K562 treated with DMSO at 1 percent for 12 hours (cell line): Measurements from ENCODE around the gene GOLGA8J. TPM values are rescaled to one million over a fixed set of nuclear protein-coding genes. Genes with fewer than 3 reads are reported as not detected.

ENCODE experiments used
- total RNA-seq: library from RNA; unstranded; fragments of 300-600 nt; gene quantifications from 2 replicates; pipeline ENCODE4 v1.2.3, GENCODE V29; 2022; ENCODE audit not compliant: insufficient read depth

Gene GOLGA8J, protein sequence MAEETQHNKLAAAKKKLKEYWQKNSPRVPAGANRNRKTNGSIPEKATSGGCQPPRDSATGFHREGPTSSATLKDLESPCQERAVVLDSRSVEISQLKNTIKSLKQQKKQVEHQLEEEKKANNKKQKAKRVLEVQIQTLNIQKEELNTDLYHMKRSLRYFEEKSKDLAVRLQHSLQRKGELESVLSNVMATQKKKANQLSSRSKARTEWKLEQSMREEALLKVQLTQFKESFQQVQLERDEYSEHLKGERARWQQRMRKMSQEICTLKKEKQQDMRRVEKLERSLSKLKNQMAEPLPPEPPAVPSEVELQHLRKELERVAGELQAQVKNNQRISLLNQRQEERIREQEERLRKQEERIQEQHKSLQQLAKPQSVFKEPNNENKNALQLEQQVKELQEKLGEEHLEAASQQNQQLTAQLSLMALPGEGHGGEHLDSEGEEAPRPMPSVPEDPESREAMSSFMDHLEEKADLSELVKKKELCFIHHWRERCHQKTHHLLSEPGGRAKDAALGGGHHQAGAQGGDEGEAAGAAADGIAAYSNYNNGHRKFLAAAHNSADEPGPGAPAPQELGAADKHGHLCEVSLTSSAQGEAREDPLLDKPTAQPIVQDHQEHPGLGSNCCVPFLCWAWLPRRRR
- not detected in 2 replicates for total RNA-seq

DNA sequence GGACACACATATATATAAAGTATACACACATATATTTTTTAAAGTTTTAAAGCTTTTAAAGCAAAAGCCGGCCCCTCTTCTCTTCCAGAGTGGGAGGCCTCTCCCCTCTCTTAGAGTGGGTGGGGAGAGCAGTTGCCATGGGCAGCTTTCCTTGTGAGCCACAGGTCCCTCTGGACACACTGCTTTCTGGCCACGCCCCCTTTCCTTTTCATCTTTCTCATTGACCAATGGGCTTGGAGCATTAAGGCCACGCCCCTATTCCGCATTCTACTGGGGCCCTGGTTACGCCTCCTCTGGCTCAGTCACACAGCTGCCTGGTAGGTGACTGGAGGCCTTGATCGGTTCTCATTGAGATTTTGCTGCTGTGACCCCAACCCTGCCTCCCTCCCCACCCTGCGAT lies at the start of gene GOLGA8J:
GOLGA8J (plus strand) TSS at position 301 of the 400 bp plus-strand sequence; CDS start at position 399, 98 bp downstream.

DNA sequence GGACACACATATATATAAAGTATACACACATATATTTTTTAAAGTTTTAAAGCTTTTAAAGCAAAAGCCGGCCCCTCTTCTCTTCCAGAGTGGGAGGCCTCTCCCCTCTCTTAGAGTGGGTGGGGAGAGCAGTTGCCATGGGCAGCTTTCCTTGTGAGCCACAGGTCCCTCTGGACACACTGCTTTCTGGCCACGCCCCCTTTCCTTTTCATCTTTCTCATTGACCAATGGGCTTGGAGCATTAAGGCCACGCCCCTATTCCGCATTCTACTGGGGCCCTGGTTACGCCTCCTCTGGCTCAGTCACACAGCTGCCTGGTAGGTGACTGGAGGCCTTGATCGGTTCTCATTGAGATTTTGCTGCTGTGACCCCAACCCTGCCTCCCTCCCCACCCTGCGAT lies 52.0 kb downstream of the GOLGA8J start, which contains the start of gene GOLGA8T:
GOLGA8T (plus strand) TSS at position 301 of the 400 bp plus-strand sequence; CDS start at position 399, 98 bp downstream.

Other genes with a start within 250 kb of the GOLGA8J start
- not detected in 2 replicates for gene GOLGA8T, start 52.1 kb downstream of the GOLGA8J start, total RNA-seq